HEK293 (cell line): ENCODE measurements around the gene CCDC9.
A peak's percentile ranks its signal among the peaks of the same experiment; 100 is the strongest.

Source experiments
- BCL11B ChIP-seq: fragments of 450-650 bp; formaldehyde crosslinking; IDR thresholded peaks from 2 replicates; pipeline ENCODE4 v1.5.1; 2016; ENCODE audit warnings: low read depth, missing biosample characterization, missing genetic modification characterization
- IKZF3 ChIP-seq: fragments of 450-650 bp; IDR thresholded peaks from 2 replicates; pipeline ENCODE4 v1.5.0; 2018; ENCODE audit warnings: missing biosample characterization, mild to moderate bottlenecking, missing genetic modification characterization, moderate library complexity
- KLF8 ChIP-seq: fragments of 450-650 bp; formaldehyde crosslinking; IDR thresholded peaks from 2 replicates; pipeline ENCODE4 v1.5.1; 2016; ENCODE audit warnings: missing biosample characterization, missing genetic modification characterization
- MEIS1 ChIP-seq: sonication (generic); formaldehyde crosslinking; IDR thresholded peaks from 2 replicates; pipeline ENCODE4 v1.8.1; 2022; ENCODE audit warnings: missing genetic modification reagents, mild to moderate bottlenecking, borderline replicate concordance
- MYNN ChIP-seq: fragments of 450-650 bp; formaldehyde crosslinking; IDR thresholded peaks from 2 replicates; pipeline ENCODE4 v1.5.1; 2016; ENCODE audit warnings: missing biosample characterization, missing genetic modification characterization, borderline replicate concordance
- PRDM6 ChIP-seq: fragments of 450-650 bp; formaldehyde crosslinking; IDR thresholded peaks from 2 replicates; pipeline ENCODE4 v1.5.1; 2017; ENCODE audit warnings: missing biosample characterization, missing genetic modification characterization
- ZBTB11 ChIP-seq: fragments of 450-650 bp; formaldehyde crosslinking; conservative IDR thresholded peaks from 2 replicates; pipeline ENCODE4 v1.5.1; 2016; ENCODE audit warnings: low read depth, missing biosample characterization, missing genetic modification characterization
- ZBTB44 ChIP-seq: fragments of 450-650 bp; IDR thresholded peaks from 2 replicates; pipeline ENCODE4 v1.5.1; 2018; ENCODE audit warnings: missing biosample characterization, mild to moderate bottlenecking, missing genetic modification characterization
- ZNF223 ChIP-seq: fragments of 450-650 bp; formaldehyde crosslinking; IDR thresholded peaks from 2 replicates; pipeline ENCODE4 v1.5.1; 2016; ENCODE audit warnings: missing biosample characterization, missing genetic modification characterization
- ZNF292 ChIP-seq: fragments of 450-650 bp; formaldehyde crosslinking; IDR thresholded peaks from 2 replicates; pipeline ENCODE4 v1.5.1; 2016; ENCODE audit warnings: low read depth, missing biosample characterization, missing genetic modification characterization, borderline replicate concordance
- ZNF391 ChIP-seq: fragments of 450-650 bp; formaldehyde crosslinking; IDR thresholded peaks from 2 replicates; pipeline ENCODE4 v1.5.1; 2016; ENCODE audit warnings: low read depth, missing biosample characterization, missing genetic modification characterization, borderline replicate concordance
- ZNF433 ChIP-seq: fragments of 450-650 bp; formaldehyde crosslinking; IDR thresholded peaks from 2 replicates; pipeline ENCODE4 v1.5.1; 2016; ENCODE audit warnings: missing biosample characterization, missing genetic modification characterization, low read depth
- ZNF518A ChIP-seq: fragments of 450-650 bp; formaldehyde crosslinking; conservative IDR thresholded peaks from 2 replicates; pipeline ENCODE4 v1.5.1; 2016; ENCODE audit warnings: low read depth, missing biosample characterization, missing genetic modification characterization
- ZNF530 ChIP-seq: fragments of 450-650 bp; formaldehyde crosslinking; IDR thresholded peaks from 2 replicates; pipeline ENCODE4 v1.5.1; 2016; ENCODE audit warnings: low read depth, missing biosample characterization, missing genetic modification characterization
- ZNF558 ChIP-seq: fragments of 450-650 bp; formaldehyde crosslinking; IDR thresholded peaks from 2 replicates; pipeline ENCODE4 v1.5.1; 2016; ENCODE audit warnings: missing biosample characterization, missing genetic modification characterization
- ZNF596 ChIP-seq: fragments of 450-650 bp; IDR thresholded peaks from 2 replicates; pipeline ENCODE4 v1.5.0; 2018; ENCODE audit warnings: missing biosample characterization, mild to moderate bottlenecking, missing genetic modification characterization, moderate library complexity
- ZNF645 ChIP-seq: fragments of 450-650 bp; formaldehyde crosslinking; IDR thresholded peaks from 2 replicates; pipeline ENCODE4; 2016; ENCODE audit warnings: missing biosample characterization, missing genetic modification characterization
- ZSCAN16 ChIP-seq: fragments of 450-650 bp; formaldehyde crosslinking; IDR thresholded peaks from 2 replicates; pipeline ENCODE4 v1.5.1; 2016; ENCODE audit warnings: missing biosample characterization, missing genetic modification characterization
- ZSCAN4 ChIP-seq: fragments of 450-650 bp; formaldehyde crosslinking; IDR thresholded peaks from 2 replicates; pipeline ENCODE4 v1.5.1; 2017; ENCODE audit warnings: missing biosample characterization, missing genetic modification characterization

The CCDC9 gene

GRCh38 chr19:47226426-47227351 is 29.6 kb upstream of the CCDC9 start (continued):
- TF ChIP-seq ZNF518A (tag by site-specific recombination), result no peak
- no peak for TF ChIP-seq ZNF558
- peak; percentile 73 for TF ChIP-seq ZNF391 (tag by site-specific recombination)
- TF ChIP-seq ZNF223 (tag by site-specific recombination), result no peak
- no peak for TF ChIP-seq PRDM6
- TF ChIP-seq ZNF596, result no peak
- no peak for TF ChIP-seq MYNN (tag by site-specific recombination)
- TF ChIP-seq ZBTB11, result peak; percentile 44; the same call in 1 of the 2 replicates
- no peak for TF ChIP-seq ZNF292
- no peak for TF ChIP-seq ZSCAN16
- TF ChIP-seq KLF8 (tag by site-specific recombination), result peak; percentile 85; the same call in 1 of the 2 replicates
- TF ChIP-seq ZNF645, result peak; percentile 76
- TF ChIP-seq ZNF433 (tag by site-specific recombination), result no peak
- TF ChIP-seq ZSCAN4 (tag by site-specific recombination), result no peak
- TF ChIP-seq BCL11B (tag by site-specific recombination), result peak; percentile 72
- TF ChIP-seq MEIS1 (CRISPR knock-in tag), result no peak
- TF ChIP-seq ZNF530 (tag by site-specific recombination), result no peak
- TF ChIP-seq IKZF3 (tag by site-specific recombination), result no peak
- TF ChIP-seq ZBTB44, result no peak
